Bronchial epithelial cell (primary cell): ENCODE measurements around the gene HOXA3. TPM values are rescaled to one million over a fixed set of nuclear protein-coding genes. Genes with fewer than 3 reads are reported as not detected.

Experiments used
- DNase-seq: peaks from one replicate; pipeline ENCODE4 v3.0.0-alpha.2; 2010; ENCODE audit warnings: low read depth
- FAIRE-seq: peaks from 2 replicates; lab custom pipeline; 2011; peaks lifted over from hg19 to GRCh38; lab: Jason Lieb, UNC
- H3K27me3 ChIP-seq: 2 replicates; pipeline ENCODE4 v1.5.1; 2011; ENCODE audit warnings: low read length; ENCODE audit not compliant: control insufficient read depth, insufficient read depth
- H3K36me3 ChIP-seq: 2 replicates; pipeline ENCODE4 v1.5.1; 2011; ENCODE audit warnings: low read length; ENCODE audit not compliant: control insufficient read depth, insufficient read depth
- H3K4me3 ChIP-seq: 2 replicates; pipeline ENCODE4 v1.5.1; 2011; ENCODE audit warnings: mild to moderate bottlenecking, low read depth, low read length, control low read depth
- total RNA-seq: library from RNA; depleted of rRNA; stranded (reverse); fragments of >200 nt; gene quantifications from 2 replicates; pipeline ENCODE4 v1.2.1, GENCODE V29; 2014
- TF ChIP-seq, protein P1 (sequence below): IDR thresholded peaks from 2 replicates; pipeline ENCODE4 v1.5.1; 2011; ENCODE audit warnings: mild to moderate bottlenecking, moderate library complexity, low read length, control low read depth, inconsistent platforms; ENCODE audit not compliant: insufficient read depth, severe bottlenecking

The HOXA3 gene
- total RNA-seq, 1 donor from 2014 or later, result not detected

DNA sequence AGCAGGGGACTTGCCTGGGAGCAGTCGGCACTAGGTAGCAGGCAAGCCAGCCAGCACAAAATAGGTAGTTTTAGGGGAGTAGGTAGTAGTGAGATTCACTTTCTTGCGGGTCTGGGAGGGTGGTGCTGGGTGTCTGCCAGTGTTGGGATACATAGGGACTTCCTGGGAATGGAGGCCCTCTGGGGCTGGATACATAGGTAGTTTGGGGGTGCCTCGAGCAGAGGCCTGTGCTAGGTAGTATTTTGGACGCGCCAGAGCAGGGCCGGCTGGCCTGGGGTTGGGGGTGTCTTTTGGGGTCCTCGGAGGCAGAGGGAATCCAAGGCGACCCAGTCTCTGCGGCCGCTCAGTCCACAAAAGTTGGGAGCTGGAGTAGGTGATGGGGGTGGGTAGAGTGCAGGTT is 2.0 kb upstream of the HOXA3 start:
- FAIRE-seq (no peak), DNase-seq (no peak)
- peaks cover 91% of the 10 kb centered on the region for H3K27me3 ChIP-seq

DNA sequence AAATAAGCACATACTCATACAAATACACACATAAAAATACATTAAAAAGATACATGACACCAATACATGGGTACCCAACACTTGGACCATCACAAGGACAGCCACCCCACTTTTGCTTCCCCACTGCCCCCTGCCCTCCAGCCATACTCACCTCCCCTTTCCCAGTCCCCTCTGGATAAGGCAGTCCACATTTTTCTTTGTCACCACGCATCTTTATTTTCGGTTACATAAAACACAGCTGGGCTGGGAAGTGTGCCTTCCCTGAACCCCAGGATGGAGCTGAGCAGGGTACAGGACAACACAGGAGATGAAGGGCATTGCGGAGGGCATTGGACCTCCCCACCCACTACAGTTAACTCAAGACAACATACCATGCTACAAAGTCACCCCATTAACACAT is 1.1 kb upstream of the HOXA3 start:
- FAIRE-seq (no peak), DNase-seq (no peak)
- TF ChIP-seq, protein P1, sequence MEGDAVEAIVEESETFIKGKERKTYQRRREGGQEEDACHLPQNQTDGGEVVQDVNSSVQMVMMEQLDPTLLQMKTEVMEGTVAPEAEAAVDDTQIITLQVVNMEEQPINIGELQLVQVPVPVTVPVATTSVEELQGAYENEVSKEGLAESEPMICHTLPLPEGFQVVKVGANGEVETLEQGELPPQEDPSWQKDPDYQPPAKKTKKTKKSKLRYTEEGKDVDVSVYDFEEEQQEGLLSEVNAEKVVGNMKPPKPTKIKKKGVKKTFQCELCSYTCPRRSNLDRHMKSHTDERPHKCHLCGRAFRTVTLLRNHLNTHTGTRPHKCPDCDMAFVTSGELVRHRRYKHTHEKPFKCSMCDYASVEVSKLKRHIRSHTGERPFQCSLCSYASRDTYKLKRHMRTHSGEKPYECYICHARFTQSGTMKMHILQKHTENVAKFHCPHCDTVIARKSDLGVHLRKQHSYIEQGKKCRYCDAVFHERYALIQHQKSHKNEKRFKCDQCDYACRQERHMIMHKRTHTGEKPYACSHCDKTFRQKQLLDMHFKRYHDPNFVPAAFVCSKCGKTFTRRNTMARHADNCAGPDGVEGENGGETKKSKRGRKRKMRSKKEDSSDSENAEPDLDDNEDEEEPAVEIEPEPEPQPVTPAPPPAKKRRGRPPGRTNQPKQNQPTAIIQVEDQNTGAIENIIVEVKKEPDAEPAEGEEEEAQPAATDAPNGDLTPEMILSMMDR, result no peak
- Histone ChIP-seq H3K4me3 (no peak overlapping the region), H3K27me3 (peaks cover 89% of the 10 kb centered on the region), H3K36me3 (no peaks in the 10 kb centered on the region)

More for the DNA sequence above, 2.0 kb upstream of the HOXA3 start:
- no peak overlapping the region for H3K4me3 ChIP-seq
- H3K36me3 ChIP-seq, result no peaks in the 10 kb centered on the region
- TF ChIP-seq, protein P1, result no peak

GRCh38 chr7:27152816-27153442 is 546 bp upstream of the HOXA3 start:
- TF ChIP-seq, protein P1, result no peak
- H3K4me3 ChIP-seq, result no peak overlapping the region
- peaks cover 89% of the 10 kb centered on the region for H3K27me3 ChIP-seq
- DNase-seq (no peak), FAIRE-seq (no peak)
- H3K36me3 ChIP-seq, result no peaks in the 10 kb centered on the region

GRCh38 chr7:27151341-27151930 is 947 bp downstream of the HOXA3 start:
- no peak for DNase-seq

DNA sequence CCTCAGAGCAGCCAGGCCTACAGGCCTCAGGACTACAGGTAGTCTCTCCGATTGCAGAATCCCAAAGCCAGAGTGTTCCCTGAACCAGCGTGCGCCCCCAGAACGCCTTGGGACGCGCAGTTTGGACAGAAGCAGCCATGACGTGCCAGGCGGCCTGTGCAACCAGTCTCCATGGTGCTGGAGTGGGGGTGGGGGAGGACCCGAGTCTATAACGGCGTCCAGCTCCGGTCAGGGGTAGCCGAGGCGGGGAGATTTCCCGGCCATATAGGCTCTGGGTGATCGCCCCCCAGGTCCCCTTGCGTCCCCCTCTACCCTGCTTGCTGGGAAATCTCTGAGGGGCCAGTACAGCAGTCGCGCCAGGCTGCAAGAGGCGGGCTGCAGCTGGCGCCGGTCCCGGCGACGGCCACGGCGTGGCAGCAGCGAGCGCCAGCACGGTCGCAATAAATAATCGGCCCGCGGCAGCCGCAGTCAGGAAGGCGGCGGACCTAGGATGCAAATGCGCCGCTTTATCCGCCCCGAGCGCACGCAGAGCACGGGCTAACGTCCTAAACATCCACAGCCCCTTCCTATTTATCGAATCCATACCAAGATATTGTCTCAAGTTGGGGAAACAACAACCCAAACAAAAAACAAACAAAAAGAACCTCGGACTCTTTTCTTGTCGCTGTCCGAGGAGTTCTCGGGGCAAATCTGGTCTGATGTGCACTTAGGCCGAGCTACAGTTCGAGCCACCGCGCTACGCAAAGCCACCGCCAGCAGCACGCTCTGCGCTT is 1.6 kb downstream of the HOXA3 start:
- H3K27me3 ChIP-seq, result peaks cover 89% of the 10 kb centered on the region
- no peaks in the 10 kb centered on the region for H3K36me3 ChIP-seq
- FAIRE-seq, result no peak
- TF ChIP-seq, protein P1, result peak; percentile 85
- no peak overlapping the region for H3K4me3 ChIP-seq
- DNase-seq, result peak; percentile 20

More at GRCh38 chr7:27151341-27151930, 947 bp downstream of the HOXA3 start:
- TF ChIP-seq, protein P1, result no peak
- FAIRE-seq, result no peak
- Histone ChIP-seq H3K27me3 (peaks cover 89% of the 10 kb centered on the region), H3K4me3 (no peak overlapping the region), H3K36me3 (no peaks in the 10 kb centered on the region)
